ENCODE measurements around the gene PTK7.
A peak's percentile ranks its signal among the peaks of the same experiment; 100 is the strongest.
"Not testable (repeated sequence)": the region's sequence is repeated elsewhere in the genome, so short reads cannot be mapped to it uniquely, and the experiment has no call there.

The PTK7 gene

GRCh38 chr6:43107344-43108062 is 31.4 kb downstream of the PTK7 start:
- Histone ChIP-seq H3K27me3 (ENCODE audit: insufficient read depth, poor library complexity, severe bottlenecking) (no peaks in the 10 kb centered on the region), H3K4me3 (ENCODE audit: severe bottlenecking) (no peak overlapping the region), H3K36me3 (ENCODE audit: low read depth) (no peaks in the 10 kb centered on the region), H3K4me1 (ENCODE audit: insufficient read depth, poor library complexity, severe bottlenecking) (peaks cover 15% of the 10 kb centered on the region), H3K9me3 (ENCODE audit: severe bottlenecking) (no peaks in the 10 kb centered on the region), H3K27ac (ENCODE audit: poor library complexity, severe bottlenecking) (no peak overlapping the region)
- DNase-seq (ENCODE audit: low spot score) (no peak), ATAC-seq (ENCODE audit: low read depth) (no peak)
- no peak for TF ChIP-seq CTCF (IDR thresholded peaks at IDR 0.05; ENCODE audit: poor library complexity, severe bottlenecking)

- DNase-seq (ENCODE audit: low spot score) (no peak), ATAC-seq (ENCODE audit: low read depth) (no peak)
- Histone ChIP-seq H3K27me3 (ENCODE audit: insufficient read depth, poor library complexity, severe bottlenecking) (no peaks in the 10 kb centered on the region), H3K9me3 (ENCODE audit: severe bottlenecking) (no peaks in the 10 kb centered on the region), H3K27ac (ENCODE audit: poor library complexity, severe bottlenecking) (no peak overlapping the region), H3K4me1 (ENCODE audit: insufficient read depth, poor library complexity, severe bottlenecking) (peaks cover 22% of the 10 kb centered on the region), H3K4me3 (ENCODE audit: severe bottlenecking) (no peak overlapping the region), H3K36me3 (ENCODE audit: low read depth) (no peaks in the 10 kb centered on the region)
- TF ChIP-seq CTCF (IDR thresholded peaks at IDR 0.05; ENCODE audit: poor library complexity, severe bottlenecking), result no peak
These were observed 37.5 kb downstream of the PTK7 start for GRCh38 chr6:43113431-43114260.

GRCh38 chr6:43115365-43115764 is 39.3 kb downstream of the PTK7 start:
- DNase-seq (ENCODE audit: low spot score), result no peak
- no peak for TF ChIP-seq CTCF (IDR thresholded peaks at IDR 0.05; ENCODE audit: poor library complexity, severe bottlenecking)
- H3K4me3 ChIP-seq (ENCODE audit: severe bottlenecking), result no peak overlapping the region
- H3K36me3 ChIP-seq (ENCODE audit: low read depth), result no peaks in the 10 kb centered on the region
- no peaks in the 10 kb centered on the region for H3K27me3 ChIP-seq (ENCODE audit: insufficient read depth, poor library complexity, severe bottlenecking)
- H3K27ac ChIP-seq (ENCODE audit: poor library complexity, severe bottlenecking), result peak overlapping the region; percentile 32
- H3K4me1 ChIP-seq (ENCODE audit: insufficient read depth, poor library complexity, severe bottlenecking), result peaks cover 25% of the 10 kb centered on the region
- ATAC-seq (ENCODE audit: low read depth), result peak; percentile 85
- H3K9me3 ChIP-seq (ENCODE audit: severe bottlenecking), result no peaks in the 10 kb centered on the region

- H3K27ac ChIP-seq (ENCODE audit: poor library complexity, severe bottlenecking), result not testable (repeated sequence)
- H3K4me1 ChIP-seq (ENCODE audit: insufficient read depth, poor library complexity, severe bottlenecking), result peaks cover 40% of the 10 kb centered on the region
These were observed 41.4 kb downstream of the PTK7 start for GRCh38 chr6:43117466-43117865.

GRCh38 chr6:43119482-43119881 is 43.4 kb downstream of the PTK7 start:
- no peaks in the 10 kb centered on the region for H3K36me3 ChIP-seq (ENCODE audit: low read depth)
- no peak for TF ChIP-seq CTCF (IDR thresholded peaks at IDR 0.05; ENCODE audit: poor library complexity, severe bottlenecking)
- DNase-seq (ENCODE audit: low spot score) (no peak), ATAC-seq (ENCODE audit: low read depth) (no peak)
- peak overlapping the region; percentile 82 for H3K27ac ChIP-seq (ENCODE audit: poor library complexity, severe bottlenecking)
- no peaks in the 10 kb centered on the region for H3K27me3 ChIP-seq (ENCODE audit: insufficient read depth, poor library complexity, severe bottlenecking)
- H3K4me3 ChIP-seq (ENCODE audit: severe bottlenecking), result no peak overlapping the region
- H3K4me1 ChIP-seq (ENCODE audit: insufficient read depth, poor library complexity, severe bottlenecking), result peaks cover 45% of the 10 kb centered on the region
- H3K9me3 ChIP-seq (ENCODE audit: severe bottlenecking), result no peaks in the 10 kb centered on the region

More at GRCh38 chr6:43117466-43117865, 41.4 kb downstream of the PTK7 start:
- not testable (repeated sequence) for H3K9me3 ChIP-seq (ENCODE audit: severe bottlenecking); H3K27me3 ChIP-seq (ENCODE audit: insufficient read depth, poor library complexity, severe bottlenecking); ATAC-seq (ENCODE audit: low read depth); H3K36me3 ChIP-seq (ENCODE audit: low read depth); H3K4me3 ChIP-seq (ENCODE audit: severe bottlenecking); DNase-seq (ENCODE audit: low spot score)

Measured in RWPE2 (cell line).